Heart left ventricle (tissue), 16 donors: Measurements from ENCODE around the gene JAKMIP1. TPM values are rescaled to one million over a fixed set of nuclear protein-coding genes. Genes with fewer than 3 reads are reported as not detected.

Experiments
- ATAC-seq, 4 donors: fragments of 200-7000 bp; cut with Tn5 transposase; one replicate each; pipeline ENCODE4 v1.9.1; 2020 to 2022; ENCODE audit warnings: moderate library complexity in 4 of 4, mild to moderate bottlenecking in 3 of 4, moderate number of reproducible peaks in 1 of 4
- DNase-seq, 5 donors: peaks; one replicate each; pipeline ENCODE4 v3.0.0-alpha.2; 2020
- H3K27ac ChIP-seq, 12 donors: fragments of 200-600 bp; sonication (generic) in 4 of 12; one replicate each; pipeline versions ENCODE4 v1.5.0 to v1.8.0; 2016 to 2022; ENCODE audit warnings: mild to moderate bottlenecking in 2 of 12
- H3K27me3 ChIP-seq, 9 donors: fragments of 200-600 bp; sonication (generic) in 2 of 9; one replicate each; pipeline versions ENCODE4 v1.5.1 to v1.8.0; 2016 to 2022; ENCODE audit warnings: mild to moderate bottlenecking in 3 of 9
- H3K36me3 ChIP-seq, 9 donors: fragments of 200-600 bp; sonication (generic) in 2 of 9; one replicate each; pipeline versions ENCODE4 v1.5.0 to v1.8.0; 2018 to 2022; ENCODE audit warnings: mild to moderate bottlenecking in 2 of 9
- H3K4me1 ChIP-seq, 12 donors: fragments of 200-600 bp; sonication (generic) in 4 of 12; one replicate each; pipeline versions ENCODE4 v1.5.0 to v1.8.0; 2016 to 2022; ENCODE audit warnings: mild to moderate bottlenecking in 3 of 12
- H3K4me3 ChIP-seq, 12 donors: fragments of 200-600 bp; sonication (generic) in 4 of 12; one replicate each; pipeline versions ENCODE4 v1.5.0 to v1.8.0; 2017 to 2022; ENCODE audit warnings: mild to moderate bottlenecking in 9 of 12, moderate library complexity in 4 of 12
- H3K9me3 ChIP-seq, 12 donors: fragments of 200-600 bp; sonication (generic) in 4 of 12; one replicate each; pipeline versions ENCODE4 v1.5.0 to v1.8.0; 2016 to 2022; ENCODE audit warnings: mild to moderate bottlenecking in 1 of 12
- CTCF ChIP-seq, 12 donors: fragments of 200-600 bp; sonication (generic) in 4 of 12; IDR thresholded peaks; one replicate each; pipeline versions ENCODE4 v1.5.0 to v1.8.0; 2018 to 2022; ENCODE audit warnings: antibody characterized with exemption in 12 of 12, mild to moderate bottlenecking in 5 of 12
- POLR2A ChIP-seq, 2 donors: fragments of 450-650 bp; IDR thresholded peaks; one replicate each; pipeline ENCODE4 v1.6.1; 2017; ENCODE audit warnings: antibody characterized with exemption in 2 of 2, mild to moderate bottlenecking in 2 of 2, moderate library complexity in 2 of 2
- WGBS, 4 donors: extraction: QIAGEN DNeasy Blood & Tissue Kit in 2 of 4; methylation state at CpG; one replicate each; pipeline versions ENCODE4 v1.1.5 to v1.1.7; 2013 to 2018; 5-methylcytosine and 5-hydroxymethylcytosine counted together
- intact Hi-C, 10 donors: fragments of 100-400 bp; cut with DNase I; formaldehyde crosslinking; loops; one replicate each; pipeline versions ENCODE4 v1.11.1 to v1.14.2; 2022
- polyA plus RNA-seq, 2 donors: library from polyadenylated mRNA; stranded (reverse); fragments of 200-250 nt; gene quantifications; one replicate each; pipeline ENCODE4 v1.2.3, GENCODE V29; 2013
- total RNA-seq, 9 donors: library from RNA; depleted of rRNA in 2 of 9; stranded (reverse); fragments of >200 nt in 2 of 9; fragmentation: NEBNext Ultra II Directional in 3 of 9; extraction: Animal tissue kit (Norgen Biotek cat#: 25700) in 3 of 9; gene quantifications; one replicate each; pipeline versions ENCODE4 v1.1.0 to v1.2.4, GENCODE V29; 2016 to 2023
- donor health status: ischemic (EF 13 %, LVEDD 7.1; RV severe dilation, severe dysfunction).
- donor health status: healthy with polysubstance abuse.
- donor health status: DM: no; HTN: yes; CAD: no.
- donor health status: DM: no; HTN: no; CAD: no.
- donor health status: ischemic (EF 25% LVEDD 6.9; RV normal size, moderate dysfunction).
- donor health status: ischemic (EF 25% LVEDD 5.7; RV mildly dilated, moderate dysfunction).
- donor health status: healthy.
- donor health status: DM: yes; HTN: yes; CAD: no.
- donor health status: ischemic (EF 35%, LVEDD 5.7; RV mildly dilated, moderate dysfunction).
- donor health status: nonischemic (EF 11% LVEDD 7.7; RV severe dilation, severe dysfunction).
- donor health status: DM: yes; HTN: yes; CAD: no.
- donor health status: PGD.
- donor health status: ischemic (EF 29% LVEDD 5.4; RV normal size, mild dysfunction).
- donor health status: nonischemic (EF 23%, LVEDD 6.1; RV moderate dilation, normal function).

Gene JAKMIP1
- total and polyA plus RNA-seq, 11 donors = 0.01 to 0.99 (median 0.23) TPM; not detected in 6

GRCh38 chr4:6017030-6017429 is 183.3 kb downstream of the JAKMIP1 start:
- Histone ChIP-seq H3K36me3 (no peaks in the 10 kb centered on the region), H3K4me3 (no peak overlapping the region), H3K27me3 (peaks cover 0 to 41% (median 7%) of the 10 kb centered on the region in 9 donors), H3K9me3 (no peaks in the 10 kb centered on the region), H3K27ac (no peak overlapping the region), H3K4me1 (peaks cover 0 to 2% (median 0%) of the 10 kb centered on the region in 12 donors)
- ATAC-seq (no peak), DNase-seq (no peak)
- intact Hi-C loops = no loop called here
- 65 to 69% (median 67%) methylated on average over 10 of the region's 10 CpGs for WGBS, 4 donors
- no peak for TF ChIP-seq CTCF (IDR thresholded peaks at IDR 0.05)
- TF ChIP-seq POLR2A (IDR thresholded peaks at IDR 0.05) = no peak

- TF ChIP-seq CTCF (IDR thresholded peaks at IDR 0.05) (no peak), POLR2A (IDR thresholded peaks at IDR 0.05) (no peak)
- Histone ChIP-seq H3K9me3 (no peaks in the 10 kb centered on the region), H3K27me3 (peaks cover 0 to 31% (median 15%) of the 10 kb centered on the region in 9 donors), H3K4me1 (peaks cover 0 to 9% (median 0%) of the 10 kb centered on the region in 12 donors), H3K27ac (no peak overlapping the region), H3K36me3 (no peaks in the 10 kb centered on the region), H3K4me3 (no peak overlapping the region)
- ATAC-seq (no peak), DNase-seq (peak in 1 of 5 donors; percentile 5)
- WGBS, 4 donors = 71 to 84% (median 73%) methylated on average over 12 of the region's 12 CpGs
- intact Hi-C loops = no loop called here
Measured at GRCh38 chr4:6013564-6013963, 186.8 kb downstream of the JAKMIP1 start.

DNA sequence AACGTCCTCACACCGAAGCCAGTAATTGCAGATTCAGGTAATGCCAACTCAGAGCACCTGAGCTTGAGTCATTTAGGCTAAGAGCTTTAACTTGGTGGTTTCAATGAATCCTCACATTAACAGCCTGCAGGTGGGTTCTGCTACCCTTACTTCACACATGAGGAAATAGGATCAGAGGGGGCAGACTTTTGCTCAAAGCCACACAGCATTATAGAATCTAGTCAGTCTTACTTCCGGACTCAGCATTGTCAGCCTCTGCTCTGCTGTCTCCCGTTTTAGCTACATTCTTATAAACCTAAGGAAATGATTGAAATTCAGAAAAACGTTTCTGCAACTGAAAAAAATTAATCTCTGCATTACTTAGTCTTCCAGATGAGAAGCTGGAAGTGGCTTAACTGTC is 188.1 kb downstream of the JAKMIP1 start:
- 66 to 70% (median 67%) methylated on average over 5 of the region's 5 CpGs for WGBS, 4 donors
- H3K4me1 ChIP-seq = peaks cover 0 to 11% (median 0%) of the 10 kb centered on the region in 12 donors
- ATAC-seq = no peak
- H3K27ac ChIP-seq = no peak overlapping the region
- H3K9me3 ChIP-seq = no peaks in the 10 kb centered on the region
- intact Hi-C loops = no loop called here
- DNase-seq = no peak
- no peak overlapping the region for H3K4me3 ChIP-seq
- H3K36me3 ChIP-seq = no peaks in the 10 kb centered on the region
- TF ChIP-seq POLR2A (IDR thresholded peaks at IDR 0.05) (no peak), CTCF (IDR thresholded peaks at IDR 0.05) (no peak)
- peaks cover 3 to 41% (median 15%) of the 10 kb centered on the region in 9 donors for H3K27me3 ChIP-seq

- Histone ChIP-seq H3K4me3 (no peak overlapping the region), H3K27ac (no peak overlapping the region), H3K4me1 (peaks cover 0 to 11% (median 0%) of the 10 kb centered on the region in 12 donors), H3K27me3 (peaks cover 3 to 46% (median 15%) of the 10 kb centered on the region in 9 donors), H3K9me3 (no peaks in the 10 kb centered on the region), H3K36me3 (no peaks in the 10 kb centered on the region)
- WGBS, 4 donors = 14 to 17% (median 14%) methylated on average over 8 of the region's 8 CpGs
- ATAC-seq (peak in 2 of 4 donors; percentile 39 to 65), DNase-seq (peak in 1 of 5 donors; percentile 35)
- intact Hi-C loops = no loop called here
- TF ChIP-seq CTCF (IDR thresholded peaks at IDR 0.05) (no peak), POLR2A (IDR thresholded peaks at IDR 0.05) (no peak)
Measured at GRCh38 chr4:6011686-6012085, 188.7 kb downstream of the JAKMIP1 start.
